GM12891 (cell line): ENCODE measurements around the gene GORASP1.

Experiments
- POLR2A ChIP-seq: IDR thresholded peaks from 2 replicates; pipeline ENCODE4 v1.6.1; 2011; ENCODE audit warnings: low read depth, low read length, control low read depth
- POLR2AphosphoS5 ChIP-seq: IDR thresholded peaks from 2 replicates; pipeline ENCODE4 v1.6.1; 2011; ENCODE audit warnings: low read depth, low read length, control low read depth

- TF ChIP-seq POLR2A: no peak
- no peak for TF ChIP-seq POLR2AphosphoS5
These were observed 41.6 kb upstream of the GORASP1 start for GRCh38 chr3:39149059-39149455.
